ENCODE measurements around the gene NEDD4L.

- TF ChIP-seq POLR2AphosphoS5 (IDR thresholded peaks at IDR 0.05): no peak
- no peak for TF ChIP-seq CTCF (IDR thresholded peaks at IDR 0.05)
- TF ChIP-seq EP300 (IDR thresholded peaks at IDR 0.05): no peak
- TF ChIP-seq POLR2A (IDR thresholded peaks at IDR 0.05): no peak
Observed at GRCh38 chr18:58418361-58418760, 374.3 kb downstream of the NEDD4L start.

Data from sigmoid colon (tissue), 4 donors.